GM12878 (cell line): ENCODE data around the gene ATP1A3. TPM values are rescaled to one million over a fixed set of nuclear protein-coding genes. Genes with fewer than 3 reads are reported as not detected.

ENCODE experiments used
- ATAC-seq: fragments of 200-7000 bp; cut with Tn5 transposase; 3 replicates; pipeline ENCODE4 v1.9.1; 2020; ENCODE audit warnings: mild to moderate bottlenecking, moderate library complexity
- BruUV-seq: library from RNA; stranded (reverse); fragments of 400-500 nt; replicated peaks from 2 replicates; lab custom pipeline; 2021; lab: Mats Ljungman, UMichigan
- CTCF ChIA-PET: fragments of 300-600 bp; sonication (Branson Sonifier 250); formaldehyde crosslinking; extraction: SDS; loops from one replicate; lab custom pipeline; 2021; ENCODE audit warnings: inconsistent platforms; lab: Yijun Ruan, JAX
- POLR2A ChIA-PET: fragments of 350-600 bp; formaldehyde crosslinking; extraction: SDS; loops from one replicate; lab custom pipeline; 2021; ENCODE audit warnings: inconsistent platforms; lab: Charles Lee
- RAD21 ChIA-PET: fragments of 300-600 bp; sonication (Branson Sonifier 250); formaldehyde crosslinking; loops from one replicate; lab custom pipeline; 2023; ENCODE audit warnings: antibody characterized with exemption; ENCODE audit not compliant: unreplicated experiment; lab: Charles Lee
- SMC1A ChIA-PET: fragments of 300-600 bp; sonication (Branson Sonifier 250); formaldehyde crosslinking; loops from one replicate; lab custom pipeline; 2023; ENCODE audit not compliant: unreplicated experiment, uncharacterized antibody; lab: Charles Lee
- DNase-seq: peaks from one replicate; pipeline ENCODE4 v3.0.0-alpha.2; 2011; ENCODE audit warnings: low read depth, low spot score
- FAIRE-seq: peaks from 3 replicates; lab custom pipeline; 2011; peaks lifted over from hg19 to GRCh38; lab: Jason Lieb, UNC
- H2AFZ ChIP-seq: 2 replicates; pipeline ENCODE4 v1.6.0; 2011; ENCODE audit warnings: low read depth, low read length, control low read depth; ENCODE audit not compliant: control insufficient read depth
- H3K27ac ChIP-seq: 2 replicates; pipeline ENCODE4 v1.5.1; 2011; ENCODE audit warnings: control low read depth; ENCODE audit not compliant: control insufficient read depth, insufficient read depth
- H3K27me3 ChIP-seq, 2 experiments: replicated peaks in 1 of 2; 2 replicates each; pipeline versions ENCODE4 v1.6.0 to v1.6.1; 2011; ENCODE audit warnings: low read length in 1 of 2; ENCODE audit not compliant: control insufficient read depth in 2 of 2, insufficient read depth in 2 of 2
- H3K36me3 ChIP-seq, 2 experiments: 2 replicates each; pipeline ENCODE4 v1.5.1; 2011; ENCODE audit warnings: low read length in 1 of 2; ENCODE audit not compliant: control insufficient read depth in 2 of 2, insufficient read depth in 2 of 2
- H3K4me1 ChIP-seq: 2 replicates; pipeline ENCODE4 v1.6.1; 2011; ENCODE audit warnings: mild to moderate bottlenecking, low read length, moderate library complexity, mixed read lengths; ENCODE audit not compliant: control insufficient read depth, insufficient read depth
- H3K4me2 ChIP-seq: 2 replicates; pipeline ENCODE4 v1.6.0; 2011; ENCODE audit warnings: control low read depth; ENCODE audit not compliant: control insufficient read depth, insufficient read depth
- H3K4me3 ChIP-seq: fragments of 200-600 bp; sonication (generic); 2 replicates; pipeline ENCODE4 v1.5.1; 2016
- H3K79me2 ChIP-seq: 2 replicates; pipeline ENCODE4 v1.6.0; 2011; ENCODE audit warnings: low read length; ENCODE audit not compliant: control insufficient read depth, insufficient read depth
- H3K9ac ChIP-seq: 2 replicates; pipeline ENCODE4 v1.8.0; 2011; ENCODE audit warnings: low read length, control low read depth, mixed read lengths; ENCODE audit not compliant: control insufficient read depth, insufficient read depth
- H3K9me3 ChIP-seq: replicated peaks from 3 replicates; pipeline ENCODE4 v1.5.1; 2011; ENCODE audit warnings: mild to moderate bottlenecking, low read length; ENCODE audit not compliant: control insufficient read depth, insufficient read depth
- H4K20me1 ChIP-seq: 2 replicates; pipeline ENCODE4 v1.6.0; 2011; ENCODE audit not compliant: control insufficient read depth, insufficient read depth
- BCL11A ChIP-seq: IDR thresholded peaks from 2 replicates; pipeline ENCODE4 v1.6.1; 2011; ENCODE audit warnings: low read depth, low read length
- BHLHE40 ChIP-seq, 2 experiments: fragments of 450-650 bp in 1 of 2; IDR thresholded peaks; 2 replicates each; pipeline ENCODE4 v1.6.1; 2011 to 2017; ENCODE audit warnings: low read depth in 2 of 2, borderline replicate concordance in 1 of 2, improper control_type of control experiment in 1 of 2, low read length in 1 of 2, mild to moderate bottlenecking in 1 of 2
- ELK1 ChIP-seq: IDR thresholded peaks from 2 replicates; pipeline ENCODE4 v1.6.1; 2012; ENCODE audit warnings: low read depth, low read length, improper control_type of control experiment
- HDGF ChIP-seq: fragments of 450-650 bp; IDR thresholded peaks from 2 replicates; pipeline ENCODE4 v1.6.1; 2016; ENCODE audit warnings: antibody characterized with exemption
- JUNB ChIP-seq: IDR thresholded peaks from 2 replicates; pipeline ENCODE4 v1.6.1; 2016; ENCODE audit warnings: antibody characterized with exemption, mild to moderate bottlenecking
- MTA3 ChIP-seq: IDR thresholded peaks from 2 replicates; pipeline ENCODE4 v1.6.1; 2012; ENCODE audit warnings: low read length, inconsistent platforms, borderline replicate concordance
- MYB ChIP-seq: fragments of 150-350 bp; IDR thresholded peaks from 2 replicates; pipeline ENCODE4 v1.6.1; 2014; ENCODE audit warnings: mild to moderate bottlenecking, low read depth, low read length, borderline replicate concordance
- STAT1 ChIP-seq: fragments of 450-650 bp; conservative IDR thresholded peaks from 2 replicates; pipeline ENCODE4 v1.6.1; 2014; ENCODE audit warnings: antibody characterized with exemption, mild to moderate bottlenecking
- WGBS: methylation state at CpG from one replicate; pipeline ENCODE4 v1.1.6; 2016; ENCODE audit warnings: low lambda C conversion rate; ENCODE audit not compliant: insufficient replicate concordance, insufficient coverage; ENCODE audit errors: missing lambda C conversion rate; 5-methylcytosine and 5-hydroxymethylcytosine counted together
- in situ Hi-C: fragments of 300-500 bp; cut with MboI; formaldehyde crosslinking; loops from 9 replicates; pipeline ENCODE4 v1.14.3; 2018; ENCODE audit warnings: mixed read lengths
- intact Hi-C: fragments of 100-400 bp; cut with micrococcal nuclease; formaldehyde crosslinking; loops from one replicate; pipeline ENCODE4 v1.14.2; 2022; ENCODE audit not compliant: unreplicated experiment
- polyA plus RNA-seq, 11 experiments: library from polyadenylated mRNA; depleted of rRNA in 4 of 11; unstranded in 6 of 11; stranded (reverse) in 5 of 11; fragments of >200 nt; fragmentation: Nextera tagmentation in 4 of 11; fragmentation: Illumina TruSeq in 1 of 11; extraction: Ambion mirVana in 4 of 11; extraction: Trizol in 1 of 11; gene quantifications; 1 replicate in 1 of 11; 2 replicates in 10 of 11; pipeline versions ENCODE4 v1.2.1 to v1.2.3, GENCODE V29; 2011 to 2016; ENCODE audit warnings: inconsistent platforms in 2 of 11, missing spikeins in 2 of 11, low read depth in 1 of 11
- total RNA-seq, 4 experiments: library from RNA; depleted of rRNA in 3 of 4; stranded (reverse); fragments of >200 nt in 3 of 4; fragmentation: Illumina TruSeq in 1 of 4; extraction: Trizol in 1 of 4; gene quantifications; 2 replicates each; pipeline versions ENCODE4 v1.2.1 to v1.2.3, GENCODE V29; 2013 to 2021

Gene ATP1A3
- total and polyA plus RNA-seq, 10 of the 15 experiments (the other 5 are each of a cell fraction or from before 2014, with no cell fraction given): 0.17 to 0.86 (median 0.32) TPM; not detected in 2

DNA sequence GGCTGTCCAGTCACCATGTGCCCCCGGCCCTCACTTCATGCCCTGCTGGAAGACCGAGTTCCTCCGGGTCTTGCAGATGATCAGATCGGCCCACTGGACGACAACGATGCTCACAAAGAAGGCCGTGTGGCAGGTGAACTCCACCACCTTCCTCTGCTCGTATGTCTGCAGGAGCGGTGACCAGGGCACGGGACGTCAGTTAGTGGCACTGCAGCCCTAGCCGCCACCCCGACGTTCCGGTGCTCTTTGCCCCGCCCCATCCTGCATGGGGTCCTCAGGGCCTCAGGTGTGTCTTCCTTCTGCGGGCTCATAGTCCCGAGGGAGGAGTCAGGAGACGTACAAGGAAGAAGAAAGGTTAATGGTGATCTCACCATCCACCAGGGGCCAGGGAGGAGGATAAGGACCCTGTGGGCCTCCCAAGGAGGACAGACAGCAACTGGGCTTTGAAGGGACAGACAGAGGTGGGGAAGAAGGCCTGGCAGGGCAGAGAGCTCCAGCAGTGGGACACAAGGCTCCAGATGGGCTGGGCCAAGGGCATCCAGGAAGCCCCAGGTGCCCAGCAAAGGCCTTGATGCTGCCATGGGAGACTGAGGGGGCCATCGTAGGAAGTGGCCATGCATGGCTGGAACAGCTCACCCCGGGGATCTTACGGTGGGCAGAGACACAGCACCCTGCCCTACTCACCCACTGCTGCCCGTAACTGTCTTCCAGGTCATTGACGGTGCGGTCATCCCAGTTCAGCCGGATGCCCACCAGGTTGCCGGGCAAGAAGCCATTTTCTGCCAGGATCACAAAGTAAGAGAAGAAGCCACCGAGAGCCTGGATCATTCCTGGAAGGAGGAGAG lies 25.1 kb downstream of the ATP1A3 start:
- Histone ChIP-seq H3K4me2 (no peak overlapping the region), H3K79me2 (no peaks in the 10 kb centered on the region), H3K9me3 (no peaks in the 10 kb centered on the region), H2AFZ (no peak overlapping the region), H3K36me3 (no peaks in the 10 kb centered on the region), H3K9ac (no peak overlapping the region), H3K4me3 (no peak overlapping the region), H3K4me1 (no peaks in the 10 kb centered on the region), H4K20me1 (no peaks in the 10 kb centered on the region), H3K27me3 (no peaks in the 10 kb centered on the region; a peak in 3 of 4 replicates), H3K27ac (no peak overlapping the region)
- no TSS peak for BruUV-seq
- ChIA-PET POLR2A (no interaction called here), CTCF (no interaction called here), RAD21 (no interaction called here), SMC1A (no interaction called here)
- intact Hi-C loops (no loop called here), in situ Hi-C loops (no loop called here)
- ATAC-seq: no peak
- FAIRE-seq: no peak
- TF ChIP-seq BCL11A (no peak), MYB (no peak), MTA3 (no peak), STAT1 (no peak), ELK1 (no peak), BHLHE40 (IDR thresholded peaks at IDR 0.05; ENCODE audit: borderline replicate concordance in 1 of 2, low read depth in 2 of 2, low read length in 1 of 2) (no peak), JUNB (no peak), HDGF (no peak)
- 44% methylated on average over 28 of the region's 28 CpGs for WGBS
- no peak for DNase-seq
